ENCODE measurements around the gene BMF. TPM values are rescaled to one million over a fixed set of nuclear protein-coding genes. Genes with fewer than 3 reads are reported as not detected.
A peak's percentile ranks its signal among the peaks of the same experiment; 100 is the strongest.
"Not testable (repeated sequence)": the region's sequence is repeated elsewhere in the genome, so short reads cannot be mapped to it uniquely, and the experiment has no call there.

Gene BMF
- total RNA-seq, 3 donors from 2014 or later, result 12.6 to 32.1 (median 28.7) TPM

DNA sequence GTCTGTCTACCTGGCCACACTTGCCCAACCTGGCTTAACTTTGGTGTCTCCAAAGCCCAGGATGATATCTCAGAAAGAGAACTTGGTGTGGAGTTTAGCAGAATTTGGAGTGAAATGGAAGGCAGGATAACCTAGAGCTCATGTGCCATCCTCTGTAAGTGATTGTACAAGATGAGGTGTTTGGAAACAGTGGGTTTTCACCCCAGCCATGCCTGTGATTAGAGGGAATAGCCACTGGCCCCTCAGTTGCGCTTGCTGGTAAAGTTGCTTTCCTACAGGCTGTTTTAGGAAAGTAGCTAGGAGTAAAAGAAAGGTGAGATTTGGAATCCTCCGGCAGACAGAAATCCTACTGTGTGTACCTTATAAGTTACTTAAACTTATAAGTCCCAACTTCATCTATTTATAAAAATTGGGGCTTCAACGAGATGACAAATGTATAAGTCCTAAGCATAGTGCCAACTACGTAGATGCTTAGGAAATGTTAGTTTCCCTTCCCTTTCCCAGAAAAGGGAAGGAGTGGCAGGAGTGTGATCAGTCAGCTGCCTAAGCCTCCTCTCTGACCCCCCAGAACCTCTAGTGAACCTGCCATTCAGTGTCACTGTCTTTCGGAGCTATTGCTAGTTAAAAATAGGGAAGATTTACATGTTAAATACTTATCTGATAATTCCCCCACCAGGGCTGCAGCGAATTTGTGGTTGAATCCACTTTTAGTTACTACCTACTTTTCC is 13.4 kb upstream of the BMF start:
- no peaks in the 10 kb centered on the region for H3K4me1 ChIP-seq (ENCODE audit: low read depth)
- H3K4me3 ChIP-seq, result no peak overlapping the region
- ATAC-seq, result no peak
- intact Hi-C loops (cut with DNase I, micrococcal nuclease), result no loop called here
- TF ChIP-seq, protein P1, sequence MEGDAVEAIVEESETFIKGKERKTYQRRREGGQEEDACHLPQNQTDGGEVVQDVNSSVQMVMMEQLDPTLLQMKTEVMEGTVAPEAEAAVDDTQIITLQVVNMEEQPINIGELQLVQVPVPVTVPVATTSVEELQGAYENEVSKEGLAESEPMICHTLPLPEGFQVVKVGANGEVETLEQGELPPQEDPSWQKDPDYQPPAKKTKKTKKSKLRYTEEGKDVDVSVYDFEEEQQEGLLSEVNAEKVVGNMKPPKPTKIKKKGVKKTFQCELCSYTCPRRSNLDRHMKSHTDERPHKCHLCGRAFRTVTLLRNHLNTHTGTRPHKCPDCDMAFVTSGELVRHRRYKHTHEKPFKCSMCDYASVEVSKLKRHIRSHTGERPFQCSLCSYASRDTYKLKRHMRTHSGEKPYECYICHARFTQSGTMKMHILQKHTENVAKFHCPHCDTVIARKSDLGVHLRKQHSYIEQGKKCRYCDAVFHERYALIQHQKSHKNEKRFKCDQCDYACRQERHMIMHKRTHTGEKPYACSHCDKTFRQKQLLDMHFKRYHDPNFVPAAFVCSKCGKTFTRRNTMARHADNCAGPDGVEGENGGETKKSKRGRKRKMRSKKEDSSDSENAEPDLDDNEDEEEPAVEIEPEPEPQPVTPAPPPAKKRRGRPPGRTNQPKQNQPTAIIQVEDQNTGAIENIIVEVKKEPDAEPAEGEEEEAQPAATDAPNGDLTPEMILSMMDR (IDR thresholded peaks at IDR 0.05), result no peak
- no peaks in the 10 kb centered on the region for H3K9me3 ChIP-seq
- DNase-seq, result no peak
- H3K36me3 ChIP-seq (ENCODE audit: low read depth), result no peaks in the 10 kb centered on the region

DNA sequence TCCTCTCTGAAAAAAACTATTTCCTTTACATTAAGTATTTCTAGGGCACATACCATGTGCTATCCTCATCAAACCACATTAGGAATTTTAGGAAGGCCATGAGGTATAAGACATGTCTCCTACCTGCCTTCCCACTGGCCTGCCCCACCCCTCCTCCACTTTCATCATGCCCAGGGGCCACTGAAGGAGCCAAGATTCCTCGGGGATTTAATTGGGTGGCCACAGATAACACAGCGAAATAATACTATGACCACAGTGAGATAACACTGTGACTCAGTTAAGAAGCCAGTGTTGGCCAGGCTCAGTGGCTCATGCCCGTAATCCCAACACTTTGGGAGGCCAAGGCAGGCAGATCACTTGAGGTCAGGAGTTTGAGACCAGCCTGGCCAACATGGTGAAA is 9.8 kb upstream of the BMF start:
- ATAC-seq (no peak), DNase-seq (no peak)
- TF ChIP-seq, protein P1 (IDR thresholded peaks at IDR 0.05), result no peak
- Histone ChIP-seq H3K4me3 (no peak overlapping the region), H3K9me3 (no peaks in the 10 kb centered on the region), H3K4me1 (ENCODE audit: low read depth) (no peaks in the 10 kb centered on the region), H3K36me3 (ENCODE audit: low read depth) (no peaks in the 10 kb centered on the region)
- intact Hi-C loops (cut with DNase I, micrococcal nuclease), result no loop called here

DNA sequence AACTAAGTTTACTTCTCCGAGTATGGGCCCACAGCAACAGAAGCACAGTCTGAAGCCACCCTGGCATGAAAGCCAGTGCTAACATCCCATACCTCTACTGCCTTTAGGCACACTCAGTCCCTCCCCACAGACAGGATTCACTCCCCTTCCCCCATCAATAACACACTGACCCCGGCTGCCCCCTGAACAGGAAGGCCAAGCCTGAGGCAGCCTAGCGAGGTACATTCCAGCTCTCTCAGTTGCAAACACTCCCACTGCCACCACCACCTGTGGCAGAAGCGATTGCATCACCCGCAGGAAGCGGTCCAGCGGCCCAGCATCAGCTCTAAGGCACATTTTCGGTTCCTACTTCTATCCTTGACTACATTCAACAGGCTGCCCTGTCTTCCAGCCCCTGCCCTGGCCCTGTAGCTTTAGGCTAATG is 7.0 kb upstream of the BMF start:
- no peaks in the 10 kb centered on the region for H3K9me3 ChIP-seq
- H3K4me3 ChIP-seq, result no peak overlapping the region
- H3K36me3 ChIP-seq (ENCODE audit: low read depth), result no peaks in the 10 kb centered on the region
- TF ChIP-seq, protein P1 (IDR thresholded peaks at IDR 0.05), result no peak
- DNase-seq, result peak in 2 of 3 donors; percentile 55 to 81
- intact Hi-C loops (cut with DNase I, micrococcal nuclease), result no loop called here
- no peaks in the 10 kb centered on the region for H3K4me1 ChIP-seq (ENCODE audit: low read depth)
- peak; percentile 83 for ATAC-seq

DNA sequence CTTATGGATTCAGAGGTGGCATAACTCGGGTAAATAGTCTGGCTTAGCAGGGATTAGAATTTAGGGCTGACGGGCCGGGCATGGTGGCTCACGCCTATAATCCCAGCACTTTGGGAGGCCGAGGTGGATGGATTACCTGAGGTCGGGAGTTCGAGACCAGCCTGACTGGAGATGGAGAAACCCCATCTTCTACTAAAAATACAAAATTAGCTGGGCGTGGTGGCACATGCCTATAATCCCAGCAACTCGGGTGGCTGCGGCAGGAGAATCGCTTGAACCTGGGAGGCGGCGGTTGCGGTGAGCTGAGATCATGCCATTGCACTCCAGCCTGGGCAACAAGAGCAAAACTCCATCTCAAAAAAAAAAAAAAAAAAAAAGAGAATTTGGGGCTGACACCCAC is 6.4 kb upstream of the BMF start:
- H3K9me3 ChIP-seq; H3K36me3 ChIP-seq (ENCODE audit: low read depth); ATAC-seq; intact Hi-C loops (cut with DNase I, micrococcal nuclease); DNase-seq; H3K4me1 ChIP-seq (ENCODE audit: low read depth); H3K4me3 ChIP-seq: not testable (repeated sequence)

DNA sequence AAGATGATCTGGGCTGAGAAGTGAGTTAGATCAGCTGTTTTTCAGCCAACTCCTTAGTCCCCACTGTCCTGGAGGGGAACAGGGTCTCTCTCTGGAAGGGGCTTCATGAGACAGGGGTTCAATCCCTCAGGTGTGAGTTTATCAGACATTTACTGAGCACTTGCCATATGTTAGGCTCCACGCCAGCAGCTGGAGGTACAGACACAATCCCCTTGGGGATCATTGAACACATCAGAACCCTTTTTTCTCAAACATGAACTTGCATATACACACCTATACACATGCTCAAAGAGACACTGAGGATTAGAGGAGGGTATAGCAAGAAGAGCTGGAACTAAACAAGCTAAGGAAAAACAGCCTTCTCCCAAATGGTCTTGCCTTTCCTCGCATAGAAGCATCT is 5.5 kb upstream of the BMF start:
- intact Hi-C loops (cut with DNase I, micrococcal nuclease), result no loop called here
- DNase-seq (no peak), ATAC-seq (no peak)
- Histone ChIP-seq H3K4me1 (ENCODE audit: low read depth) (peaks cover 4% of the 10 kb centered on the region), H3K9me3 (no peaks in the 10 kb centered on the region), H3K36me3 (ENCODE audit: low read depth) (no peaks in the 10 kb centered on the region), H3K4me3 (no peak overlapping the region)
- TF ChIP-seq, protein P1 (IDR thresholded peaks at IDR 0.05), result no peak

DNA sequence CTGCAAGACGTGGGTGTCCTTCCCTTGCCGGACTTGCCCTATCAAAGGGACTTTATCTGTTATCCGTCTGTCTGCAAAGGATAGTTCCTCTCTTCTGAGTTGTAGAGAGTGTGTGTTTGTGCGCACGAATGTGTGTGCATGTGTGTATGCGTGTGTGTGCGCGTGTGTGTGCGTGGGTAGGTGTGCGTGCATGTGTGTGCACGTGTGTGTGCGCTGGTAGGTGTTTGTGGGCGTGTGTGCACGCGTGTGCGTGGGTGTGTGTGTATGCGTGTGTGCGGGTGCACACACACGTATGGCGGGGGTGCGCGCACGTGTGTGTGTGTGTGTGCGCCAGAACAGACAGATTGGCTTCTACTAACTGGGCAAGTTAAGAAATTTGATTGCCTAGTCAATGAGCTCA is 4.1 kb upstream of the BMF start:
- TF ChIP-seq, protein P1 (IDR thresholded peaks at IDR 0.05), result no peak
- no peak overlapping the region for H3K4me3 ChIP-seq
- H3K9me3 ChIP-seq, result no peaks in the 10 kb centered on the region
- ATAC-seq (no peak), DNase-seq (no peak)
- intact Hi-C loops (cut with DNase I, micrococcal nuclease), result no loop called here
- peaks cover 5% of the 10 kb centered on the region for H3K4me1 ChIP-seq (ENCODE audit: low read depth)
- no peaks in the 10 kb centered on the region for H3K36me3 ChIP-seq (ENCODE audit: low read depth)

Measured in mucosa of descending colon (tissue), 3 donors.